ENCODE measurements around the gene MTHFD2L. TPM values are rescaled to one million over a fixed set of nuclear protein-coding genes. Genes with fewer than 3 reads are reported as not detected.

Gene MTHFD2L
- total and polyA plus RNA-seq, 10 of the 15 experiments (the other 5 are each of a cell fraction or from before 2014, with no cell fraction given): 4.8 to 25.4 (median 14.4) TPM

DNA sequence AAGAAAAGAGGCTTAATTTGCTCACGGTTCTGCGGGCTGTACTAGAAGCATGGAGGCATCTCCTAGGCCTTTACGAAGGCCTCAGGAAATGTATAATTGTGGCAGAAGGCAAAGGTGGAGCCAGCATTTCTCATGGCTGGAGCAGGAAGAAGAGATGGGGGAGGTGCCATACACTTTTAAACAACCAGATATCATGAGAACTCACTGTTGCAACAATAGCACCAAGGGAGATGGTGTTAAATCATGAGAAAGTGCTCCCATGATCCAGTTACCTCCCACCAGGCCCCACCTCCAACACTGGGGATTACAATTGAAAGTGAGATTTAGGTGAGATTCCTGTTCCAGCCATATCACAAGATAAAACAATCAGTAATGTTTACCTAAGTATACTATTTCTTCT, 45.5 kb downstream of the MTHFD2L start:
- no peak for ATAC-seq
- BruUV-seq (replicated peaks): no TSS peak

More for the DNA sequence above, 45.5 kb downstream of the MTHFD2L start:
- intact Hi-C loops (cut with micrococcal nuclease; ENCODE audit: unreplicated experiment) (no loop called here), in situ Hi-C loops (cut with MboI) (no loop called here)
- Histone ChIP-seq H3K9me3 (replicated peaks; ENCODE audit: control insufficient read depth, insufficient read depth, low read length) (no peaks in the 10 kb centered on the region), H3K79me2 (ENCODE audit: control insufficient read depth, insufficient read depth, low read length) (no peaks in the 10 kb centered on the region), H3K27ac (ENCODE audit: control insufficient read depth, insufficient read depth) (no peak overlapping the region), H3K4me1 (ENCODE audit: control insufficient read depth, insufficient read depth, low read length) (peaks cover 28% of the 10 kb centered on the region), H3K9ac (ENCODE audit: control insufficient read depth, insufficient read depth, low read length) (no peak overlapping the region), H3K27me3 (replicated peaks in 1 of 2; ENCODE audit: control insufficient read depth in 2 of 2, insufficient read depth in 2 of 2, low read length in 1 of 2) (no peaks in the 10 kb centered on the region), H4K20me1 (ENCODE audit: control insufficient read depth, insufficient read depth) (no peaks in the 10 kb centered on the region), H2AFZ (ENCODE audit: control insufficient read depth, low read depth, low read length) (no peak overlapping the region), H3K4me2 (ENCODE audit: control insufficient read depth, insufficient read depth) (no peak overlapping the region), H3K4me3 (no peak overlapping the region), H3K36me3 (ENCODE audit: control insufficient read depth in 2 of 2, insufficient read depth in 2 of 2, low read length in 1 of 2) (no peaks in the 10 kb centered on the region)
- POLR2A ChIA-PET: no interaction called here
- SMC1A ChIA-PET (ENCODE audit: uncharacterized antibody, unreplicated experiment): interaction anchor here (1.3 to 1.4 kb wide), 2 partner anchors 10 to 15 kb away, joined by 3 to 4 read pairs; no protein-coding TSS in a partner anchor
- FAIRE-seq: no peak
- WGBS (ENCODE audit: insufficient coverage, insufficient replicate concordance, low lambda C conversion rate, missing lambda C conversion rate): 98% methylated on average over 3 of the region's 3 CpGs
- CTCF ChIA-PET: interaction anchor here (2.4 kb wide), 1 partner anchor 25 kb away, joined by 10 read pairs; no protein-coding TSS in a partner anchor
- no peak for DNase-seq (ENCODE audit: low read depth, low spot score)
- TF ChIP-seq ZNF274 (IDR thresholded peaks at IDR 0.05; ENCODE audit: insufficient read depth, insufficient read length): no peak
- TF ChIP-seq NBN (IDR thresholded peaks at IDR 0.05): no peak
- TF ChIP-seq, protein P1, sequence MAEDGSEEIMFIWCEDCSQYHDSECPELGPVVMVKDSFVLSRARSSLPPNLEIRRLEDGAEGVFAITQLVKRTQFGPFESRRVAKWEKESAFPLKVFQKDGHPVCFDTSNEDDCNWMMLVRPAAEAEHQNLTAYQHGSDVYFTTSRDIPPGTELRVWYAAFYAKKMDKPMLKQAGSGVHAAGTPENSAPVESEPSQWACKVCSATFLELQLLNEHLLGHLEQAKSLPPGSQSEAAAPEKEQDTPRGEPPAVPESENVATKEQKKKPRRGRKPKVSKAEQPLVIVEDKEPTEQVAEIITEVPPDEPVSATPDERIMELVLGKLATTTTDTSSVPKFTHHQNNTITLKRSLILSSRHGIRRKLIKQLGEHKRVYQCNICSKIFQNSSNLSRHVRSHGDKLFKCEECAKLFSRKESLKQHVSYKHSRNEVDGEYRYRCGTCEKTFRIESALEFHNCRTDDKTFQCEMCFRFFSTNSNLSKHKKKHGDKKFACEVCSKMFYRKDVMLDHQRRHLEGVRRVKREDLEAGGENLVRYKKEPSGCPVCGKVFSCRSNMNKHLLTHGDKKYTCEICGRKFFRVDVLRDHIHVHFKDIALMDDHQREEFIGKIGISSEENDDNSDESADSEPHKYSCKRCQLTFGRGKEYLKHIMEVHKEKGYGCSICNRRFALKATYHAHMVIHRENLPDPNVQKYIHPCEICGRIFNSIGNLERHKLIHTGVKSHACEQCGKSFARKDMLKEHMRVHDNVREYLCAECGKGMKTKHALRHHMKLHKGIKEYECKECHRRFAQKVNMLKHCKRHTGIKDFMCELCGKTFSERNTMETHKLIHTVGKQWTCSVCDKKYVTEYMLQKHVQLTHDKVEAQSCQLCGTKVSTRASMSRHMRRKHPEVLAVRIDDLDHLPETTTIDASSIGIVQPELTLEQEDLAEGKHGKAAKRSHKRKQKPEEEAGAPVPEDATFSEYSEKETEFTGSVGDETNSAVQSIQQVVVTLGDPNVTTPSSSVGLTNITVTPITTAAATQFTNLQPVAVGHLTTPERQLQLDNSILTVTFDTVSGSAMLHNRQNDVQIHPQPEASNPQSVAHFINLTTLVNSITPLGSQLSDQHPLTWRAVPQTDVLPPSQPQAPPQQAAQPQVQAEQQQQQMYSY (CRISPR knock-in tag; IDR thresholded peaks at IDR 0.05): no peak
- no peak for TF ChIP-seq TBL1XR1 (IDR thresholded peaks at IDR 0.05; ENCODE audit: low read depth, low read length)
- TF ChIP-seq, protein P2, sequence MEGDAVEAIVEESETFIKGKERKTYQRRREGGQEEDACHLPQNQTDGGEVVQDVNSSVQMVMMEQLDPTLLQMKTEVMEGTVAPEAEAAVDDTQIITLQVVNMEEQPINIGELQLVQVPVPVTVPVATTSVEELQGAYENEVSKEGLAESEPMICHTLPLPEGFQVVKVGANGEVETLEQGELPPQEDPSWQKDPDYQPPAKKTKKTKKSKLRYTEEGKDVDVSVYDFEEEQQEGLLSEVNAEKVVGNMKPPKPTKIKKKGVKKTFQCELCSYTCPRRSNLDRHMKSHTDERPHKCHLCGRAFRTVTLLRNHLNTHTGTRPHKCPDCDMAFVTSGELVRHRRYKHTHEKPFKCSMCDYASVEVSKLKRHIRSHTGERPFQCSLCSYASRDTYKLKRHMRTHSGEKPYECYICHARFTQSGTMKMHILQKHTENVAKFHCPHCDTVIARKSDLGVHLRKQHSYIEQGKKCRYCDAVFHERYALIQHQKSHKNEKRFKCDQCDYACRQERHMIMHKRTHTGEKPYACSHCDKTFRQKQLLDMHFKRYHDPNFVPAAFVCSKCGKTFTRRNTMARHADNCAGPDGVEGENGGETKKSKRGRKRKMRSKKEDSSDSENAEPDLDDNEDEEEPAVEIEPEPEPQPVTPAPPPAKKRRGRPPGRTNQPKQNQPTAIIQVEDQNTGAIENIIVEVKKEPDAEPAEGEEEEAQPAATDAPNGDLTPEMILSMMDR (IDR thresholded peaks at IDR 0.05 in 2 of 3, conservative IDR thresholded peaks at IDR 0.05 in 1 of 3; ENCODE audit: control insufficient read depth in 2 of 3, extremely low read depth in 1 of 3, insufficient read depth in 1 of 3, low read depth in 3 of 3, low read length in 3 of 3): no peak
- TF ChIP-seq ESRRA (IDR thresholded peaks at IDR 0.05; ENCODE audit: low read length): no peak
- TF ChIP-seq SUPT20H (IDR thresholded peaks at IDR 0.05; ENCODE audit: borderline replicate concordance, control insufficient read depth, low read depth, low read length): no peak
- no peak for TF ChIP-seq JUND (IDR thresholded peaks at IDR 0.05; ENCODE audit: low read depth, low read length)
- no peak for TF ChIP-seq NFYB (IDR thresholded peaks at IDR 0.05; ENCODE audit: insufficient read depth, low read depth, low read length)
- TF ChIP-seq MXI1 (IDR thresholded peaks at IDR 0.05; ENCODE audit: low read depth, low read length): no peak
- TF ChIP-seq POLR2A (IDR thresholded peaks at IDR 0.05; ENCODE audit: low read depth, low read length): no peak
- TF ChIP-seq MYC (IDR thresholded peaks at IDR 0.05; ENCODE audit: insufficient read depth, insufficient read length, insufficient replicate concordance, low read length, severe bottlenecking): no peak
- TF ChIP-seq NR2C1 (IDR thresholded peaks at IDR 0.05): no peak
- no peak for TF ChIP-seq RAD21 (IDR thresholded peaks at IDR 0.05; ENCODE audit: insufficient read depth, low read depth, low read length)
- no peak for TF ChIP-seq BRCA1 (IDR thresholded peaks at IDR 0.05; ENCODE audit: low read depth, low read length)
- RAD21 ChIA-PET (ENCODE audit: unreplicated experiment): no interaction called here
